ENCODE results near the gene PHF20. TPM values are rescaled to one million over a fixed set of nuclear protein-coding genes. Genes with fewer than 3 reads are reported as not detected.

The PHF20 gene
- total RNA-seq, 1 experiment from 2014 or later = 65.8 TPM

DNA sequence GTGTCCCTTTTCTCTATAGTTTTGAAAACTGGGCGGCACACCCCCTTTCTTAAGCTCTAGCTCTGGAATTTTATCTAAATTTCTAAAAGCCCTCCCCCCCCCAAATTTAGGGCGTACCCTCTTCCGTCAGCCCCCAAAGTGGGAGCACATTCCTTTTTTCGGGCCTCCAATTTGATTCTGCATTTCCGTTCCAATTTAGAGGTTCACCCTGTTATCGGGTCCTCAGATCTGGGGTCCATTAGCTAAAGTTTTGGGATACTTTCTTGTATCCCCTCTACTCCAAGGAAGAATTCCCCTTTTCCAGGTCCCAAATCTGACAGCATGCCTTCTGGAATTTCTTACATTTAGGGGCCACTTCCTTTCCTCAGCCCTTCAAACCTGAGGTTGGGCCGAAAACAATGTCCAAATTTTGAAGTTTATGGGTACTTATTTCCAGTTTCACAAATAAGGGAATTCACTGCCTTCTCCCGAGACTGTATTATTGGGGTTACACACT, 796 bp downstream of the PHF20 start (continued):
- TF ChIP-seq AFF4 (CRISPR knock-in tag; IDR thresholded peaks at IDR 0.05; ENCODE audit: borderline replicate concordance) (no peak), ATF2 (CRISPR knock-in tag; IDR thresholded peaks at IDR 0.05; ENCODE audit: borderline replicate concordance, low read depth) (no peak), PRRX2 (CRISPR knock-in tag; IDR thresholded peaks at IDR 0.05) (no peak), RELA (CRISPR knock-in tag; IDR thresholded peaks at IDR 0.05; ENCODE audit: borderline replicate concordance) (no peak)

- Mint-ChIP-seq H3K4me3 (peak overlapping the region; percentile 91), H3K27ac (peak overlapping the region; percentile 96), H3K27me3 (ENCODE audit: low read depth) (peaks cover 20% of the 10 kb centered on the region), H3K9me3 (peaks cover 7% of the 10 kb centered on the region), H3K36me3 (peaks cover 8% of the 10 kb centered on the region), H3K4me1 (peaks cover 47% of the 10 kb centered on the region)
- TF ChIP-seq, protein P1, sequence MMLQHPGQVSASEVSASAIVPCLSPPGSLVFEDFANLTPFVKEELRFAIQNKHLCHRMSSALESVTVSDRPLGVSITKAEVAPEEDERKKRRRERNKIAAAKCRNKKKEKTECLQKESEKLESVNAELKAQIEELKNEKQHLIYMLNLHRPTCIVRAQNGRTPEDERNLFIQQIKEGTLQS (CRISPR knock-in tag; conservative IDR thresholded peaks at IDR 0.05) = no peak
- TF ChIP-seq E2F5 (CRISPR knock-in tag; IDR thresholded peaks at IDR 0.05) (no peak), ZNF138 (CRISPR knock-in tag; conservative IDR thresholded peaks at IDR 0.05) (no peak), E2F4 (CRISPR knock-in tag; IDR thresholded peaks at IDR 0.05; ENCODE audit: borderline replicate concordance, low read depth) (no peak)
- TF ChIP-seq, protein P2, sequence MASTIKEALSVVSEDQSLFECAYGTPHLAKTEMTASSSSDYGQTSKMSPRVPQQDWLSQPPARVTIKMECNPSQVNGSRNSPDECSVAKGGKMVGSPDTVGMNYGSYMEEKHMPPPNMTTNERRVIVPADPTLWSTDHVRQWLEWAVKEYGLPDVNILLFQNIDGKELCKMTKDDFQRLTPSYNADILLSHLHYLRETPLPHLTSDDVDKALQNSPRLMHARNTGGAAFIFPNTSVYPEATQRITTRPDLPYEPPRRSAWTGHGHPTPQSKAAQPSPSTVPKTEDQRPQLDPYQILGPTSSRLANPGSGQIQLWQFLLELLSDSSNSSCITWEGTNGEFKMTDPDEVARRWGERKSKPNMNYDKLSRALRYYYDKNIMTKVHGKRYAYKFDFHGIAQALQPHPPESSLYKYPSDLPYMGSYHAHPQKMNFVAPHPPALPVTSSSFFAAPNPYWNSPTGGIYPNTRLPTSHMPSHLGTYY (CRISPR knock-in tag; IDR thresholded peaks at IDR 0.05) = no peak
- no peak for DNase-seq (ENCODE audit: low spot score)
- ATAC-seq = no peak
- ChIA-PET POLR2A (no interaction called here), CTCF (interaction anchor here (0.5 to 4.7 kb wide), 2 partner anchors 31 to 1063 kb away, joined by 5 to 20 read pairs; partner anchors contain the start of gene RBM39)
Observed at GRCh38 chr20:35773154-35773751, 1.4 kb downstream of the PHF20 start.

DNA sequence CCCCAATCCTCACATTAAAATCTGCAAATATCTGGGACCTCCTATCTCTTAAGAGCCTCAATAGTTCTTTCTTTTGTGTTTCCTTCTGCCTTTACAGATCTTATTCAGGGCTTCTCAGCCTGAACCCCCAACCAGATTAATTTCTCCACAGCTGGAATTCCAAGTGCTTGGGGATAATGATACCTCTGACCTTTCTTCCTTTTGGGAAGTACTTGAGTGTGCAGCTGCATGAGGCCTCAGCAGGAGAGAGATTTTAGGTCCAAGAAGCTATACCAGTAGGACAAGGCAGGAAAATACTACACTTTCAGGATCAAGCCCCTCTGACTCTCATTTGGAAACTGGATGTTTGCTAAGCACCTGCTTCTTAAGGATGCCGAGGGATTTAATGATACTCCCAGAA, 2.6 kb downstream of the PHF20 start:
- ChIA-PET CTCF (no interaction called here), POLR2A (no interaction called here)
- no peak for ATAC-seq
- peaks cover 7% of the 10 kb centered on the region for H3K9me3 Mint-ChIP-seq
- H3K36me3 Mint-ChIP-seq = peaks cover 14% of the 10 kb centered on the region
- H3K4me1 Mint-ChIP-seq = peaks cover 35% of the 10 kb centered on the region
- DNase-seq (ENCODE audit: low spot score) = no peak
- peak overlapping the region; percentile 91 for H3K4me3 Mint-ChIP-seq
- peaks cover 20% of the 10 kb centered on the region for H3K27me3 Mint-ChIP-seq (ENCODE audit: low read depth)
- H3K27ac Mint-ChIP-seq = peak overlapping the region; percentile 62
- TF ChIP-seq FOXP1 (CRISPR knock-in tag; IDR thresholded peaks at IDR 0.05; ENCODE audit: borderline replicate concordance) (no peak), ZMAT4 (CRISPR knock-in tag; IDR thresholded peaks at IDR 0.05) (no peak), SP1 (CRISPR knock-in tag; conservative IDR thresholded peaks at IDR 0.05) (no peak), GABPB1 (CRISPR knock-in tag; IDR thresholded peaks at IDR 0.05) (no peak), ZNF317 (CRISPR knock-in tag; IDR thresholded peaks at IDR 0.05; ENCODE audit: borderline replicate concordance, low read depth) (no peak)
- TF ChIP-seq, protein P1 (CRISPR knock-in tag; conservative IDR thresholded peaks at IDR 0.05) = no peak
- TF ChIP-seq, protein P3, sequence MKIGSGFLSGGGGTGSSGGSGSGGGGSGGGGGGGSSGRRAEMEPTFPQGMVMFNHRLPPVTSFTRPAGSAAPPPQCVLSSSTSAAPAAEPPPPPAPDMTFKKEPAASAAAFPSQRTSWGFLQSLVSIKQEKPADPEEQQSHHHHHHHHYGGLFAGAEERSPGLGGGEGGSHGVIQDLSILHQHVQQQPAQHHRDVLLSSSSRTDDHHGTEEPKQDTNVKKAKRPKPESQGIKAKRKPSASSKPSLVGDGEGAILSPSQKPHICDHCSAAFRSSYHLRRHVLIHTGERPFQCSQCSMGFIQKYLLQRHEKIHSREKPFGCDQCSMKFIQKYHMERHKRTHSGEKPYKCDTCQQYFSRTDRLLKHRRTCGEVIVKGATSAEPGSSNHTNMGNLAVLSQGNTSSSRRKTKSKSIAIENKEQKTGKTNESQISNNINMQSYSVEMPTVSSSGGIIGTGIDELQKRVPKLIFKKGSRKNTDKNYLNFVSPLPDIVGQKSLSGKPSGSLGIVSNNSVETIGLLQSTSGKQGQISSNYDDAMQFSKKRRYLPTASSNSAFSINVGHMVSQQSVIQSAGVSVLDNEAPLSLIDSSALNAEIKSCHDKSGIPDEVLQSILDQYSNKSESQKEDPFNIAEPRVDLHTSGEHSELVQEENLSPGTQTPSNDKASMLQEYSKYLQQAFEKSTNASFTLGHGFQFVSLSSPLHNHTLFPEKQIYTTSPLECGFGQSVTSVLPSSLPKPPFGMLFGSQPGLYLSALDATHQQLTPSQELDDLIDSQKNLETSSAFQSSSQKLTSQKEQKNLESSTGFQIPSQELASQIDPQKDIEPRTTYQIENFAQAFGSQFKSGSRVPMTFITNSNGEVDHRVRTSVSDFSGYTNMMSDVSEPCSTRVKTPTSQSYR (CRISPR knock-in tag; IDR thresholded peaks at IDR 0.05) = no peak
